Suprapubic skin (tissue), 4 donors: ENCODE data around the gene INPP5F.

ENCODE experiments used
- CTCF ChIP-seq, 2 donors: fragments of 200-600 bp in 1 of 2; fragments of 450-650 bp in 1 of 2; sonication (generic) in 1 of 2; IDR thresholded peaks; one replicate each; pipeline ENCODE4 v1.5.1; 2016 to 2019; ENCODE audit warnings: antibody characterized with exemption in 2 of 2, mild to moderate bottlenecking in 1 of 2, moderate library complexity in 1 of 2
- EP300 ChIP-seq: sonication (generic); formaldehyde crosslinking; IDR thresholded peaks from one replicate; pipeline ENCODE4 v1.6.1; 2017; ENCODE audit warnings: antibody characterized with exemption
- POLR2AphosphoS5 ChIP-seq, 3 donors: sonication (generic); formaldehyde crosslinking; IDR thresholded peaks; one replicate each; pipeline ENCODE4 v1.6.1; 2017; ENCODE audit warnings: antibody characterized with exemption in 3 of 3

- TF ChIP-seq CTCF (IDR thresholded peaks at IDR 0.05) (no peak), EP300 (no peak), POLR2AphosphoS5 (IDR thresholded peaks at IDR 0.05) (no peak)
These were observed 82.3 kb downstream of the INPP5F start for GRCh38 chr10:119807960-119808697.
